Measurements from ENCODE around the gene CRYL1. TPM values are rescaled to one million over a fixed set of nuclear protein-coding genes. Genes with fewer than 3 reads are reported as not detected.

CRYL1 gene
- total and polyA plus RNA-seq, 2 of the 8 experiments (the other 6 are each of a cell fraction or from before 2014, with no cell fraction given): 1.9 to 6.4 TPM

- TF ChIP-seq CHD7 (IDR thresholded peaks at IDR 0.05; ENCODE audit: insufficient replicate concordance, low read length) (no peak), BACH1 (IDR thresholded peaks at IDR 0.05; ENCODE audit: low read length) (no peak), GTF2F1 (IDR thresholded peaks at IDR 0.05; ENCODE audit: borderline replicate concordance, low read depth, low read length) (no peak), PHF8 (conservative IDR thresholded peaks at IDR 0.05; ENCODE audit: low read depth, low read length) (no peak), POU5F1 (IDR thresholded peaks at IDR 0.05; ENCODE audit: low read depth, low read length) (no peak), CEBPB (IDR thresholded peaks at IDR 0.05; ENCODE audit: low read depth, low read length) (no peak)
- TF ChIP-seq, protein P1, sequence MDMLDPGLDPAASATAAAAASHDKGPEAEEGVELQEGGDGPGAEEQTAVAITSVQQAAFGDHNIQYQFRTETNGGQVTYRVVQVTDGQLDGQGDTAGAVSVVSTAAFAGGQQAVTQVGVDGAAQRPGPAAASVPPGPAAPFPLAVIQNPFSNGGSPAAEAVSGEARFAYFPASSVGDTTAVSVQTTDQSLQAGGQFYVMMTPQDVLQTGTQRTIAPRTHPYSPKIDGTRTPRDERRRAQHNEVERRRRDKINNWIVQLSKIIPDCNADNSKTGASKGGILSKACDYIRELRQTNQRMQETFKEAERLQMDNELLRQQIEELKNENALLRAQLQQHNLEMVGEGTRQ (IDR thresholded peaks at IDR 0.05; ENCODE audit: low read length): no peak
Measured at GRCh38 chr13:20389696-20390525, 135.7 kb downstream of the CRYL1 start (continued).
